ENCODE measurements around the gene VIL1. TPM values are rescaled to one million over a fixed set of nuclear protein-coding genes. Genes with fewer than 3 reads are reported as not detected.

The VIL1 gene
- total and polyA plus RNA-seq, 2 of the 13 experiments (the other 11 are each of a cell fraction or from before 2014, with no cell fraction given): 287 to 301 TPM

GRCh38 chr2:218386505-218387368, 32.2 kb upstream of the VIL1 start (continued):
- TF ChIP-seq ZXDC (CRISPR knock-in tag; IDR thresholded peaks at IDR 0.05) (no peak), SALL1 (CRISPR knock-in tag; IDR thresholded peaks at IDR 0.05) (0 out of 2 replicates have a peak, but pooled peaks have one; percentile 3), FOXJ3 (CRISPR knock-in tag; IDR thresholded peaks at IDR 0.05; ENCODE audit: borderline replicate concordance) (no peak), YEATS2 (CRISPR knock-in tag; IDR thresholded peaks at IDR 0.05; ENCODE audit: borderline replicate concordance) (no peak), CBX5 (CRISPR knock-in tag; IDR thresholded peaks at IDR 0.05; ENCODE audit: borderline replicate concordance) (no peak), ZFP41 (CRISPR knock-in tag; IDR thresholded peaks at IDR 0.05; ENCODE audit: borderline replicate concordance) (peak; percentile 22; the same call in 1 of the 2 replicates), ATM (IDR thresholded peaks at IDR 0.05; ENCODE audit: borderline replicate concordance) (no peak), ZC3H13 (CRISPR knock-in tag; IDR thresholded peaks at IDR 0.05) (no peak), ZNF367 (CRISPR knock-in tag; IDR thresholded peaks at IDR 0.05; ENCODE audit: borderline replicate concordance) (no peak), TFDP1 (CRISPR knock-in tag; IDR thresholded peaks at IDR 0.05; ENCODE audit: borderline replicate concordance) (no peak), PCBP2 (optimal IDR thresholded peaks at IDR 0.05; ENCODE audit: low read depth, low read length, poor library complexity, severe bottlenecking) (no peak), ZNF275 (CRISPR knock-in tag; IDR thresholded peaks at IDR 0.05; ENCODE audit: borderline replicate concordance) (no peak), ZNF547 (CRISPR knock-in tag; IDR thresholded peaks at IDR 0.05) (peak; percentile 32; the same call in 1 of the 2 replicates), ZNF780A (CRISPR knock-in tag; IDR thresholded peaks at IDR 0.05) (0 out of 2 replicates have a peak, but pooled peaks have one; percentile 4), ARID2 (CRISPR knock-in tag; IDR thresholded peaks at IDR 0.05; ENCODE audit: borderline replicate concordance) (no peak), ZZZ3 (CRISPR knock-in tag; IDR thresholded peaks at IDR 0.05; ENCODE audit: borderline replicate concordance) (peak; percentile 57; the same call in 1 of the 2 replicates), ZFP82 (CRISPR knock-in tag; IDR thresholded peaks at IDR 0.05; ENCODE audit: borderline replicate concordance) (no peak), NFATC3 (CRISPR knock-in tag; IDR thresholded peaks at IDR 0.05) (0 out of 2 replicates have a peak, but pooled peaks have one; percentile 77), SRY (CRISPR knock-in tag; IDR thresholded peaks at IDR 0.05) (0 out of 2 replicates have a peak, but pooled peaks have one; percentile 70), DNMT3B (CRISPR knock-in tag; conservative IDR thresholded peaks at IDR 0.05) (0 out of 2 replicates have a peak, but pooled peaks have one; percentile 56), KLF13 (CRISPR knock-in tag; IDR thresholded peaks at IDR 0.05) (0 out of 2 replicates have a peak, but pooled peaks have one; percentile 58), MYPOP (CRISPR knock-in tag; IDR thresholded peaks at IDR 0.05) (0 out of 2 replicates have a peak, but pooled peaks have one; percentile 34)

All from HepG2 (cell line).